K562 (cell line): ENCODE results near the gene FBXW7. TPM values are rescaled to one million over a fixed set of nuclear protein-coding genes. Genes with fewer than 3 reads are reported as not detected.

Source experiments
- ATAC-seq: fragments of 200-7000 bp; cut with Tn5 transposase; 3 replicates; pipeline ENCODE4 v1.9.1; 2020; ENCODE audit warnings: moderate library complexity
- BruUV-seq: library from RNA; stranded (reverse); fragments of 400-500 nt; replicated peaks from 2 replicates; lab custom pipeline; 2021; lab: Mats Ljungman, UMichigan
- CTCF ChIA-PET: fragments of 300-600 bp; formaldehyde crosslinking; extraction: SDS; loops from one replicate; lab custom pipeline; 2021; ENCODE audit warnings: low intra/inter-chr PET ratio; lab: Yijun Ruan, JAX
- POLR2A ChIA-PET: fragments of 300-600, 350-650 bp; sonication (Branson Sonifier 250); formaldehyde crosslinking; extraction: SDS; loops from one replicate; lab custom pipeline; 2021; ENCODE audit warnings: antibody characterized with exemption, inconsistent platforms; lab: Yijun Ruan, JAX
- DNase-seq, 4 experiments: peaks; one replicate each; pipeline versions ENCODE4 v3.0.0 to v3.0.0-alpha.2; 2011 to 2018; ENCODE audit warnings: low spot score in 3 of 4, mixed read lengths in 3 of 4; ENCODE audit errors: extremely low read depth in 1 of 4
- FAIRE-seq: peaks from 2 replicates; lab custom pipeline; 2011; peaks lifted over from hg19 to GRCh38; lab: Jason Lieb, UNC
- H2AFZ ChIP-seq: 2 replicates; pipeline ENCODE4 v1.6.0; 2011; ENCODE audit warnings: low read depth, low read length, control low read depth, inconsistent platforms
- H3K27ac ChIP-seq: fragments of 200-600 bp; 3 replicates; pipeline ENCODE4 v1.8.0; 2011; ENCODE audit warnings: low read depth, mild to moderate bottlenecking, control low read depth, inconsistent platforms, low read length, moderate library complexity, mixed read lengths; ENCODE audit errors: extremely low read depth
- H3K27me3 ChIP-seq, 2 experiments: fragments of 300-600 bp in 1 of 2; 2 replicates in 1 of 2; 3 replicates in 1 of 2; pipeline versions ENCODE4 v1.6.0 to v1.8.0; 2011; ENCODE audit warnings: inconsistent platforms in 2 of 2, low read length in 2 of 2, mild to moderate bottlenecking in 1 of 2, mixed read lengths in 1 of 2, moderate library complexity in 1 of 2; ENCODE audit not compliant: control insufficient read depth in 2 of 2, insufficient read depth in 2 of 2
- H3K36me3 ChIP-seq: fragments of 300-600 bp; 3 replicates; pipeline ENCODE4 v1.8.0; 2011; ENCODE audit warnings: mild to moderate bottlenecking, low read length, inconsistent platforms; ENCODE audit not compliant: control insufficient read depth, insufficient read depth
- H3K4me1 ChIP-seq, 2 experiments: fragments of 200-600 bp in 1 of 2; replicated peaks in 1 of 2; 2 replicates in 1 of 2; 3 replicates in 1 of 2; pipeline versions ENCODE4 v1.5.1 to v1.8.0; 2011; ENCODE audit warnings: inconsistent platforms in 2 of 2, low read length in 2 of 2, mild to moderate bottlenecking in 1 of 2, mixed read lengths in 1 of 2, moderate library complexity in 1 of 2; ENCODE audit not compliant: control insufficient read depth in 2 of 2, insufficient read depth in 2 of 2
- H3K4me2 ChIP-seq: 2 replicates; pipeline ENCODE4 v1.6.1; 2011; ENCODE audit warnings: low read length, control low read depth, inconsistent platforms, mixed read lengths; ENCODE audit not compliant: insufficient read depth
- H3K4me3 ChIP-seq: fragments of 200-600 bp; sonication (generic), shearing (Covaris generic); 2 replicates; pipeline ENCODE4 v1.5.1; 2016; ENCODE audit warnings: control low read depth, inconsistent platforms
- H3K79me2 ChIP-seq: fragments of 200-600 bp; 3 replicates; pipeline ENCODE4 v1.8.0; 2011; ENCODE audit warnings: low read length, inconsistent platforms; ENCODE audit not compliant: control insufficient read depth, insufficient read depth
- H3K9ac ChIP-seq, 2 experiments: 2 replicates each; pipeline versions ENCODE4 v1.6.0 to v1.6.1; 2011; ENCODE audit warnings: low read depth in 2 of 2, low read length in 2 of 2, control low read depth in 1 of 2, inconsistent platforms in 1 of 2, mild to moderate bottlenecking in 1 of 2, mixed read lengths in 1 of 2; ENCODE audit not compliant: insufficient read depth in 1 of 2
- H3K9me1 ChIP-seq: one replicate; pipeline ENCODE4 v1.6.0; 2011; ENCODE audit warnings: inconsistent platforms, mild to moderate bottlenecking, low read length, moderate library complexity; ENCODE audit not compliant: control insufficient read depth, insufficient read depth
- H3K9me3 ChIP-seq: replicated peaks from 2 replicates; pipeline ENCODE4 v1.5.1; 2011; ENCODE audit warnings: low read depth, low read length, inconsistent platforms; ENCODE audit not compliant: control insufficient read depth, insufficient read depth
- H4K20me1 ChIP-seq: replicated peaks from 2 replicates; pipeline ENCODE4 v1.6.1; 2011; ENCODE audit warnings: low read length, inconsistent platforms, mixed read lengths; ENCODE audit not compliant: control insufficient read depth, insufficient read depth
- ARHGAP35 ChIP-seq: fragments of 450-650 bp; IDR thresholded peaks from 2 replicates; pipeline ENCODE4 v1.6.1; 2018; ENCODE audit not compliant: partially characterized antibody
- CEBPB ChIP-seq: fragments of 450-650 bp; IDR thresholded peaks from 2 replicates; pipeline ENCODE4 v1.6.1; 2016; ENCODE audit warnings: missing genetic modification characterization, missing compliant biosample characterization
- CEBPG ChIP-seq, 3 experiments: fragments of 200-800 bp in 1 of 3; sonication (Bioruptor generic) in 1 of 3; sonication (generic) in 1 of 3; formaldehyde crosslinking in 1 of 3; IDR thresholded peaks in 2 of 3; conservative IDR thresholded peaks in 1 of 3; 2 replicates each; pipeline versions ENCODE4 v1.6.1 to v1.8.0; 2016 to 2022; ENCODE audit warnings: missing compliant biosample characterization in 2 of 3, missing genetic modification characterization in 2 of 3, mild to moderate bottlenecking in 1 of 3, missing genetic modification reagents in 1 of 3
- ZNF444 ChIP-seq: fragments of 250-450 bp; sonication (Bioruptor Pico); IDR thresholded peaks from 2 replicates; pipeline ENCODE4 v1.4.0; 2020; ENCODE audit warnings: mild to moderate bottlenecking, moderate library complexity
- WGBS: fragments of 100-300 bp; shearing (Covaris generic); methylation state at CpG from one replicate; pipeline ENCODE4 v1.1.6; 2016; ENCODE audit warnings: low coverage, mixed read lengths; ENCODE audit not compliant: insufficient coverage; ENCODE audit errors: missing lambda C conversion rate; 5-methylcytosine and 5-hydroxymethylcytosine counted together
- in situ Hi-C: fragments of 300-500 bp; cut with MboI; formaldehyde crosslinking; loops from 4 replicates; pipeline ENCODE4 v1.15.0; 2018; ENCODE audit warnings: inconsistent platforms, mixed read lengths
- intact Hi-C: fragments of 100-400 bp; cut with micrococcal nuclease; formaldehyde crosslinking; loops from 2 replicates; pipeline ENCODE4 v1.14.2; 2022
- polyA plus RNA-seq, 8 experiments: library from polyadenylated mRNA; depleted of rRNA in 4 of 8; stranded (reverse) in 5 of 8; unstranded in 3 of 8; fragments of >200 nt; fragmentation: Nextera tagmentation in 2 of 8; fragmentation: Illumina TruSeq in 1 of 8; extraction: Ambion mirVana in 2 of 8; extraction: Trizol in 1 of 8; gene quantifications; 2 replicates each; pipeline versions ENCODE4 v1.2.1 to v1.2.3, GENCODE V29; 2011 to 2014; ENCODE audit warnings: inconsistent platforms in 1 of 8, missing spikeins in 1 of 8
- total RNA-seq, 7 experiments: library from RNA; depleted of rRNA in 6 of 7; stranded (reverse); fragments of >200 nt in 6 of 7; fragmentation: Illumina TruSeq in 2 of 7; extraction: Trizol in 2 of 7; gene quantifications; 2 replicates each; pipeline versions ENCODE4 v1.2.1 to v1.2.3, GENCODE V29; 2011 to 2021; ENCODE audit warnings: low replicate concordance in 1 of 7
- TF ChIP-seq, protein P1 (sequence below): fragments of 450-650 bp; IDR thresholded peaks from 2 replicates; pipeline ENCODE4 v1.6.1; 2016

Gene FBXW7
- total and polyA plus RNA-seq, 9 of the 15 experiments (the other 6 are each of a cell fraction or from before 2014, with no cell fraction given): 6.8 to 44.2 (median 16.4) TPM

DNA sequence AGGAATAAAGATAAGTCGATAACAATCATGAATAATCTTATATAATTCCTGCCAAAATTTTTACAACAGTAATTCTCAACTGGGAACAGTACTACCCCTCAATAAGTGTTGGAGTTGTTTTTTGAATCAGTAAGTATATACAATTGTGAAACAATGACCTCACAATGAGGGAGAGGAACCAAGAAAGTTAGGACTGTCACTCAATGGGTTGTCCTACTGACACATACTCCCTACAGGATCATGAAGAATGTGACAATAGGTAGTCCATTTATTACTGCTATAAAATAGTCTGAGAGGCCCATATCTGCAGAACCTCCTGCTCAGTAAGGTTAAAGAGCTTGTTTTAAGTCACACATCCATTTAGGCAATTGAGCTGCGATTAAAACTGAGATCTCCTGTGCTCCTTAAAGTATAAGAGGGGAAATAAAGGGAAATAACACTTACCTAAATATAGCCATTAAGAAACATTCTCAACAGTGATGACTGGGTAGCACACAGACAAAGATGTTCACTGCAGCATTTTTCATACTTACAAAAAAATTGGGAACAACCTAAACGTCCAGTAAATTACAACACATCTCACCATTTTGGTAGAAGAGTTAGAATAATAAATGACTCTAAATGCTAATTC lies 26.2 kb downstream of the FBXW7 start:
- in situ Hi-C loops: no loop called here
- no peaks in the 10 kb centered on the region for H3K9me3 ChIP-seq
- FAIRE-seq: peak; percentile 15

DNA sequence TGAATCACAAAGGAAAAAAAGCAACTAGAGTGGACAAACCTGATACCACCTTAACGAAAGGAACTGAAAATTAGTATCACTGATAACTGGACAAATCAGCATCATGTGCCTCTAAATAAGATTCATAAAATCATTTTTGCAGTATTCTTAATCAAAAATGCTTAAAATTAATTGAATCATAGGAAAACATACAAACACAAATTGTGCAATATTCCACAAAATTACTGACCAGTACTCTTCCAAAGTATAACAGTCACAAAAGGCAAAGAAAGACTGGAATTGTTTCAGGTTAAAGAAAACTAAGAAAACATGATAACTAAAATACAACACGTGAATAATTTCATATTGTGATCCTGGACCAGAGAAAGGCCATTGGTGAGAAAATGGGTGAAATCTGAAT lies 27.1 kb downstream of the FBXW7 start:
- H2AFZ ChIP-seq: no peak overlapping the region
- no peak for TF ChIP-seq ZNF444 (CRISPR knock-in tag)
- TF ChIP-seq CEBPB: peak; percentile 51
- TF ChIP-seq CEBPG (CRISPR knock-in tag; IDR thresholded peaks at IDR 0.05): no peak
- TF ChIP-seq CEBPG (tag; conservative IDR thresholded peaks at IDR 0.05 in 1 of 2, IDR thresholded peaks at IDR 0.05 in 1 of 2): peak in 1 of 2 experiments; percentile 59; a peak in 1 of 4 replicates
- WGBS: 62% methylated on average over 2 of the region's 2 CpGs
- H3K27me3 ChIP-seq: no peaks in the 10 kb centered on the region
- no peak overlapping the region for H3K4me2 ChIP-seq
- peaks cover 18% of the 10 kb centered on the region; the same call in 2 of the 3 replicates for H3K79me2 ChIP-seq
- no peaks in the 10 kb centered on the region for H3K9me3 ChIP-seq
- in situ Hi-C loops: no loop called here
- no peak for ATAC-seq
- no peak for DNase-seq
- FAIRE-seq: no peak
- no peaks in the 10 kb centered on the region for H4K20me1 ChIP-seq
- H3K9me1 ChIP-seq: no peaks in the 10 kb centered on the region
- ChIA-PET CTCF (no interaction called here), POLR2A (no interaction called here)
- no peak overlapping the region for H3K4me3 ChIP-seq
- intact Hi-C loops: no loop called here
- no TSS peak for BruUV-seq
- 0 out of 3 replicates have a peak, but pooled peaks cover 3% of the 10 kb centered on the region for H3K36me3 ChIP-seq
- no peaks in the 10 kb centered on the region; a peak in 1 of 5 replicates for H3K4me1 ChIP-seq
- no peak overlapping the region for H3K27ac ChIP-seq
- no peak overlapping the region for H3K9ac ChIP-seq

More for the DNA sequence above, 26.2 kb downstream of the FBXW7 start:
- H3K36me3 ChIP-seq: 0 out of 3 replicates have a peak, but pooled peaks cover 3% of the 10 kb centered on the region
- H2AFZ ChIP-seq: no peak overlapping the region
- ChIA-PET POLR2A (no interaction called here), CTCF (no interaction called here)
- no peak overlapping the region for H3K4me3 ChIP-seq
- H3K4me2 ChIP-seq: no peak overlapping the region
- peaks cover 25% of the 10 kb centered on the region; the same call in 2 of the 3 replicates for H3K79me2 ChIP-seq
- WGBS: 69% methylated on average over 3 of the region's 3 CpGs
- no peaks in the 10 kb centered on the region for H4K20me1 ChIP-seq
- DNase-seq (no peak), ATAC-seq (no peak)
- no peaks in the 10 kb centered on the region for H3K27me3 ChIP-seq
- no peak overlapping the region for H3K27ac ChIP-seq
- intact Hi-C loops: no loop called here
- no peaks in the 10 kb centered on the region for H3K9me1 ChIP-seq
- no peaks in the 10 kb centered on the region; a peak in 1 of 5 replicates for H3K4me1 ChIP-seq
- TF ChIP-seq, protein P1, sequence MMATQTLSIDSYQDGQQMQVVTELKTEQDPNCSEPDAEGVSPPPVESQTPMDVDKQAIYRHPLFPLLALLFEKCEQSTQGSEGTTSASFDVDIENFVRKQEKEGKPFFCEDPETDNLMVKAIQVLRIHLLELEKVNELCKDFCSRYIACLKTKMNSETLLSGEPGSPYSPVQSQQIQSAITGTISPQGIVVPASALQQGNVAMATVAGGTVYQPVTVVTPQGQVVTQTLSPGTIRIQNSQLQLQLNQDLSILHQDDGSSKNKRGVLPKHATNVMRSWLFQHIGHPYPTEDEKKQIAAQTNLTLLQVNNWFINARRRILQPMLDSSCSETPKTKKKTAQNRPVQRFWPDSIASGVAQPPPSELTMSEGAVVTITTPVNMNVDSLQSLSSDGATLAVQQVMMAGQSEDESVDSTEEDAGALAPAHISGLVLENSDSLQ: peak; percentile 66
- TF ChIP-seq ARHGAP35: no peak
- BruUV-seq: no TSS peak
- no peak overlapping the region for H3K9ac ChIP-seq
